ENCODE data around the gene PSMD7. TPM values are rescaled to one million over a fixed set of nuclear protein-coding genes. Genes with fewer than 3 reads are reported as not detected.

The PSMD7 gene
- total RNA-seq, 1 donor from 2014 or later: 82.5 TPM

DNA sequence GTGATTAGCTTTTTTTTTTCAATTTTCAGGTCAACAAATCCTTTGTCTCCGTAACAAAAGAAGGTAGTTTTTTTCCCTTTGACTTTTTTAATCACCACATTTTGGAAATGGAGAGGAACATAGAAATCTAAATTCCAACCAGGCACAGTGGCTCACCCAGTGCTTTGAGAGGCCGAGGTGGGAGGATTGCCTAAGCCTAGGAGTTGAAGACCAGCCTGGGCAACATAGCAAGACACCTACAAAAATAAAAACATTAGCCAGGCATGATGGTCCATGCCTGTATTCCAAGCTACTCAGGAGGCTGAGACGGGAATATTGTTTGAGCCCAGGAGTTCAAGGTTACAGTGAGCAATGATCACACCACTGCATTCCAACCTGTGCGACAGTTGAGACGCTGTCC, 5.7 kb downstream of the PSMD7 start:
- Mint-ChIP-seq H3K4me1 (ENCODE audit: unreplicated experiment) (peaks cover 14% of the 10 kb centered on the region), H3K4me3 (ENCODE audit: unreplicated experiment) (no peak overlapping the region), H3K9me3 (ENCODE audit: unreplicated experiment) (no peaks in the 10 kb centered on the region), H3K27ac (ENCODE audit: unreplicated experiment) (no peak overlapping the region), H3K36me3 (ENCODE audit: unreplicated experiment) (peaks cover 59% of the 10 kb centered on the region), H3K27me3 (ENCODE audit: unreplicated experiment) (no peaks in the 10 kb centered on the region)
- TF ChIP-seq, protein P1, sequence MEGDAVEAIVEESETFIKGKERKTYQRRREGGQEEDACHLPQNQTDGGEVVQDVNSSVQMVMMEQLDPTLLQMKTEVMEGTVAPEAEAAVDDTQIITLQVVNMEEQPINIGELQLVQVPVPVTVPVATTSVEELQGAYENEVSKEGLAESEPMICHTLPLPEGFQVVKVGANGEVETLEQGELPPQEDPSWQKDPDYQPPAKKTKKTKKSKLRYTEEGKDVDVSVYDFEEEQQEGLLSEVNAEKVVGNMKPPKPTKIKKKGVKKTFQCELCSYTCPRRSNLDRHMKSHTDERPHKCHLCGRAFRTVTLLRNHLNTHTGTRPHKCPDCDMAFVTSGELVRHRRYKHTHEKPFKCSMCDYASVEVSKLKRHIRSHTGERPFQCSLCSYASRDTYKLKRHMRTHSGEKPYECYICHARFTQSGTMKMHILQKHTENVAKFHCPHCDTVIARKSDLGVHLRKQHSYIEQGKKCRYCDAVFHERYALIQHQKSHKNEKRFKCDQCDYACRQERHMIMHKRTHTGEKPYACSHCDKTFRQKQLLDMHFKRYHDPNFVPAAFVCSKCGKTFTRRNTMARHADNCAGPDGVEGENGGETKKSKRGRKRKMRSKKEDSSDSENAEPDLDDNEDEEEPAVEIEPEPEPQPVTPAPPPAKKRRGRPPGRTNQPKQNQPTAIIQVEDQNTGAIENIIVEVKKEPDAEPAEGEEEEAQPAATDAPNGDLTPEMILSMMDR (IDR thresholded peaks at IDR 0.05): no peak
- no peak for DNase-seq (ENCODE audit: extremely low spot score, unreplicated experiment)

DNA sequence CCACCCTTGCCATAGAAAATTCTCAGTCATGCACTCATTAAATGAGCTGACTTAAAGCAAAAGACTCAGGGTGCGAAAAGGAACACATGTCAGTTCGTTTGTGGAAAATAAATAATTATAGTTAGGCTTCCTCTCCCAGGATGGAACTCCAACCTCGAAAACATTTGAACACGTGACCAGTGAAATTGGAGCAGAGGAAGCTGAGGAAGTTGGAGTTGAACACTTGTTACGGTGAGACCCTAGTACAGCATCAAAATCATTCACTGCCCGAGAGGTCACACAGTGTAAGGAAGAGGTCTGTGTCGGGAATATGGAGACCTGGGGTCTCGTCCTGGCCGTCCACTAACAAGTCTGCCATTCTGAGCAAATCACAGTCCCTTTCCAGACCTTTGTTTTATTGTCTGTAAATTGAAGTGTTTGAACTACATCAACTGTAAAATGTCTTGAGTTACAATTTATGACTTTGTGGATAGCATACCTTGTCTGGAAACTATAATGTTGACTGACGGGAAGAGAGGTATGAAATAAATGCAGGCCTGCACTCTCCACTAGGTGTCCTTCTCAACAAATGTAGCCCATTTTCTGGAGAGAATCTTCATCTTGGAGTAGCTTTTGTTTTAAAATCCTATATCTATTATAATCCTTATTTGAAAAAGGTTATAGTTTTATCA, 7.7 kb downstream of the PSMD7 start:
- no peak overlapping the region for H3K27ac Mint-ChIP-seq (ENCODE audit: unreplicated experiment)
- no peaks in the 10 kb centered on the region for H3K4me1 Mint-ChIP-seq (ENCODE audit: unreplicated experiment)
- H3K36me3 Mint-ChIP-seq (ENCODE audit: unreplicated experiment): peaks cover 57% of the 10 kb centered on the region
- TF ChIP-seq, protein P1 (IDR thresholded peaks at IDR 0.05): peak; percentile 42
- H3K4me3 Mint-ChIP-seq (ENCODE audit: unreplicated experiment): no peak overlapping the region
- DNase-seq (ENCODE audit: extremely low spot score, unreplicated experiment): no peak
- no peaks in the 10 kb centered on the region for H3K9me3 Mint-ChIP-seq (ENCODE audit: unreplicated experiment)
- H3K27me3 Mint-ChIP-seq (ENCODE audit: unreplicated experiment): no peaks in the 10 kb centered on the region

DNA sequence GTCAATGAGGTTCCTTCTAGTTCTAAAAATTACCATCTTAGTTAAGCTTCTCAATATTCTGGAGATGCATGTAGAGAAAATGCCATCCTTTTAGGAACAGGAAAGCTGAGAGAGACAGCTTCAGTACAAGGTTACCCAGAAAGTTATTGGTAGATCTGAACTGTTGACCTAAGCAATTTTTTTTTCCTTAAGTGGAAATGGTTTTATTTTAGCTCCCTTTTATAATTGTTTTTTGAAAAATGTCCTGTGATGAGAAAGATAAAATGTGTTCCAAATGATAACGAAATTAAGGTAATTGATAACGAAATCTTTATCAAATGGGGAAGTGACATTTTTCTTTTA, 8.2 kb downstream of the PSMD7 start:
- Mint-ChIP-seq H3K27ac (ENCODE audit: unreplicated experiment) (no peak overlapping the region), H3K4me1 (ENCODE audit: unreplicated experiment) (no peaks in the 10 kb centered on the region), H3K27me3 (ENCODE audit: unreplicated experiment) (no peaks in the 10 kb centered on the region), H3K4me3 (ENCODE audit: unreplicated experiment) (no peak overlapping the region), H3K36me3 (ENCODE audit: unreplicated experiment) (peaks cover 54% of the 10 kb centered on the region), H3K9me3 (ENCODE audit: unreplicated experiment) (no peaks in the 10 kb centered on the region)
- no peak for DNase-seq (ENCODE audit: extremely low spot score, unreplicated experiment)
- TF ChIP-seq, protein P1 (IDR thresholded peaks at IDR 0.05): no peak

DNA sequence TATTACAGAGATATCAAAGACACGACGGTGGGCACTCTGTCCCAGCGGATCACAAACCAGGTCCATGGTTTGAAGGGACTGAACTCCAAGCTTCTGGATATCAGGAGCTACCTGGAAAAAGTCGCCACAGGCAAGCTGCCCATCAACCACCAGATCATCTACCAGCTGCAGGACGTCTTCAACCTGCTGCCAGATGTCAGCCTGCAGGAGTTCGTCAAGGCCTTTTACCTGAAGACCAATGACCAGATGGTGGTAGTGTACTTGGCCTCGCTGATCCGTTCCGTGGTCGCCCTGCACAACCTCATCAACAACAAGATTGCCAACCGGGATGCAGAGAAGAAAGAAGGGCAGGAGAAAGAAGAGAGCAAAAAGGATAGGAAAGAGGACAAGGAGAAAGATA, 8.7 kb downstream of the PSMD7 start:
- Mint-ChIP-seq H3K27ac (ENCODE audit: unreplicated experiment) (no peak overlapping the region), H3K4me3 (ENCODE audit: unreplicated experiment) (no peak overlapping the region), H3K36me3 (ENCODE audit: unreplicated experiment) (peaks cover 50% of the 10 kb centered on the region), H3K27me3 (ENCODE audit: unreplicated experiment) (no peaks in the 10 kb centered on the region), H3K9me3 (ENCODE audit: unreplicated experiment) (no peaks in the 10 kb centered on the region), H3K4me1 (ENCODE audit: unreplicated experiment) (no peaks in the 10 kb centered on the region)
- no peak for DNase-seq (ENCODE audit: extremely low spot score, unreplicated experiment)
- TF ChIP-seq, protein P1 (IDR thresholded peaks at IDR 0.05): no peak

DNA sequence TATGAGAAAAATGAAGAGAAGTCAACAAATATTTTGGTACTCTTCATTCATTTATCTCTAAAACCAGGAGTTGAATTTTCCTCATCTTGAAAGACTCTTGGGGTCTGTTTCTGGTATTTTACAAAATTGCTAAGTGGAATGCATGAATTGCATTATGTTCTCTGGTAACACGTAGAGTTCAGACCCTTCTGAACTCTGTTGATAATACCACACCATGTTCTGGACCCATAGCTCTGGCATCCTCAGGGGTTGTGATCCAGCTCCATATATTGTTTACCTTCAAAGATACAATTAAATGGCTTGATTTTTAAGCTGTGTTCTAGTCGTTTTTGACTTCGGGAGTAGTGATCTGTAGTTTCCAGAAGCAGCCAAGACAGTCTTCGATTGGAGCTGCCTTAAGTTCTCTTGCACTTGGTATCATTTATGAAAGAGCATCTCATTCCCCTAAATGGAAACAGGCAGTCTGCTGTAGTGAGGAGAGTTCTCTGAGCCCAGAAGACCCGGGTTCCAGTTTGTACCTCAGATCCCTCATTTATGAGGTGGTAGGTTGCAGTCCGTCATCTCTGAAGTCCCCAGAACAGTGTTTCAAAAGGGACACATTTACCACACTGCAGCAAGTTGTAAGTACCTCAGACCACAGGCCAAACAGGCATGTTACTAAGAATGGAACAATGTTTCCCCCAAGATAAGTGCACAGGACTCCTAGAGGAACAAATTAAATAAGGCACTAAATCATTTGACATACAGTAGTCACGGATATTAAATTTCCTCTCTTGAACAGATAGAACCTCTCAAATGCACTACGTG, 9.6 kb downstream of the PSMD7 start:
- Mint-ChIP-seq H3K4me1 (ENCODE audit: unreplicated experiment) (no peaks in the 10 kb centered on the region), H3K36me3 (ENCODE audit: unreplicated experiment) (peaks cover 44% of the 10 kb centered on the region), H3K27ac (ENCODE audit: unreplicated experiment) (no peak overlapping the region), H3K27me3 (ENCODE audit: unreplicated experiment) (no peaks in the 10 kb centered on the region), H3K4me3 (ENCODE audit: unreplicated experiment) (no peak overlapping the region), H3K9me3 (ENCODE audit: unreplicated experiment) (no peaks in the 10 kb centered on the region)
- DNase-seq (ENCODE audit: extremely low spot score, unreplicated experiment): no peak
- TF ChIP-seq, protein P1 (IDR thresholded peaks at IDR 0.05): no peak

All from osteocyte (in vitro differentiated cells).